Measurements from ENCODE around the gene ADCY2. TPM values are rescaled to one million over a fixed set of nuclear protein-coding genes. Genes with fewer than 3 reads are reported as not detected.

Gene ADCY2
- total RNA-seq, 2 experiments from 2014 or later: not detected

DNA sequence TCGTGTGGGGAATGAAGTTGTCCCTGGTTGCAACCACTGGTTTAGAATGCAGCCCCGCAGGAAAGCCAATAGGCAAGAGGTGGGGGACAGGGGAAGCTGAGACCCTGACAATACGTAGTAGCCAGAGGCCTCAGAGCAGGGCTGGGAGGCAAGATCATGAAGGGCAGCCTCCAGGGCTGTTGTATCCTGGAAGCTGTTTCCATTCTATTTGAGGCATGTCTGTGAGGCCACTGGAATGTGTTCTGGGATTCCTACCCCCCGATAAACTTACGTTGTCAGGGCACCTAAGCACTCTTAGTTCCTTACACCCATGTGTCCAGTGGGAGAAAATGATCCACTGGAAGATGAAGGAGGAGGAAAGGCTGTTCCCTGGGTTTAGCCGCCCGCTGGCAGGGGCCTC, 277.7 kb downstream of the ADCY2 start:
- Histone ChIP-seq H3K4me1 (ENCODE audit: insufficient read depth, low read length, poor library complexity, severe bottlenecking) (no peaks in the 10 kb centered on the region), H3K9me2 (ENCODE audit: insufficient read depth, low read length) (no peaks in the 10 kb centered on the region), H4K20me1 (ENCODE audit: insufficient read depth, low read length) (no peaks in the 10 kb centered on the region), H3K4me3 (ENCODE audit: low read depth, low read length, poor library complexity, severe bottlenecking) (no peak overlapping the region), H3K4me2 (ENCODE audit: low read length) (no peak overlapping the region), H3K79me2 (ENCODE audit: insufficient read depth, low read depth, low read length) (no peaks in the 10 kb centered on the region), H3K9me3 (ENCODE audit: low read length) (no peaks in the 10 kb centered on the region), H3K36me3 (ENCODE audit: insufficient read depth, low read length) (no peaks in the 10 kb centered on the region), H2AFZ (ENCODE audit: low read length) (no peak overlapping the region), H3K27ac (ENCODE audit: low read depth, low read length, poor library complexity, severe bottlenecking) (no peak overlapping the region)
- TF ChIP-seq, protein P1, sequence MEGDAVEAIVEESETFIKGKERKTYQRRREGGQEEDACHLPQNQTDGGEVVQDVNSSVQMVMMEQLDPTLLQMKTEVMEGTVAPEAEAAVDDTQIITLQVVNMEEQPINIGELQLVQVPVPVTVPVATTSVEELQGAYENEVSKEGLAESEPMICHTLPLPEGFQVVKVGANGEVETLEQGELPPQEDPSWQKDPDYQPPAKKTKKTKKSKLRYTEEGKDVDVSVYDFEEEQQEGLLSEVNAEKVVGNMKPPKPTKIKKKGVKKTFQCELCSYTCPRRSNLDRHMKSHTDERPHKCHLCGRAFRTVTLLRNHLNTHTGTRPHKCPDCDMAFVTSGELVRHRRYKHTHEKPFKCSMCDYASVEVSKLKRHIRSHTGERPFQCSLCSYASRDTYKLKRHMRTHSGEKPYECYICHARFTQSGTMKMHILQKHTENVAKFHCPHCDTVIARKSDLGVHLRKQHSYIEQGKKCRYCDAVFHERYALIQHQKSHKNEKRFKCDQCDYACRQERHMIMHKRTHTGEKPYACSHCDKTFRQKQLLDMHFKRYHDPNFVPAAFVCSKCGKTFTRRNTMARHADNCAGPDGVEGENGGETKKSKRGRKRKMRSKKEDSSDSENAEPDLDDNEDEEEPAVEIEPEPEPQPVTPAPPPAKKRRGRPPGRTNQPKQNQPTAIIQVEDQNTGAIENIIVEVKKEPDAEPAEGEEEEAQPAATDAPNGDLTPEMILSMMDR (conservative IDR thresholded peaks at IDR 0.05; ENCODE audit: low read length): no peak
- TF ChIP-seq EZH2phosphoT487 (IDR thresholded peaks at IDR 0.05; ENCODE audit: borderline replicate concordance, low read depth, low read length): no peak
- CTCF ChIA-PET (ENCODE audit: unreplicated experiment): no interaction called here
- no TSS peak for BruUV-seq (replicated peaks)
- POLR2A ChIA-PET: no interaction called here
- intact Hi-C loops (cut with micrococcal nuclease; ENCODE audit: unreplicated experiment): no loop called here
- DNase-seq (ENCODE audit: low spot score): no peak

DNA sequence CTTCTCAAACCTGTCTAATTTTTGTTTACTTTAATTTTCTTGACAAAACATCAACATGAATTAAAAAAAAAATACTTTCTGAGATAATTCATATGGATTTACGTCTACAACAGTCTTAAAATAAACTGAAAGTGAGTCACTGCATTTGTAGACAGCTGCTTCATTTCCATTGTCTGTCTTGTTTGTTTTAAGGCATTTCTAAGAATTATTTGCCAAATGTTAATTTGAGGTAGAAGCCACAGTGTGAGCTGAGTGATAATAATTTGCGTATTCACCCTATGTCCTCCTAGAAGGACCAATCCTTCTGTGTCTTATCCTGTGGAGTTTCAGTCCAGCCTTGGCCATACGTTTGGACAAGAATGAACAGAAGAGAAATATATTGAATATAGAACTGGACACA, 280.5 kb downstream of the ADCY2 start:
- BruUV-seq (replicated peaks): no TSS peak
- no peaks in the 10 kb centered on the region for H4K20me1 ChIP-seq (ENCODE audit: insufficient read depth, low read length)
- no peak for DNase-seq (ENCODE audit: low spot score)
- ChIA-PET POLR2A (interaction anchor here (0.5 kb wide), 1 partner anchor 54 kb away, joined by 5 read pairs; no protein-coding TSS in a partner anchor), CTCF (ENCODE audit: unreplicated experiment) (no interaction called here)
- intact Hi-C loops (cut with micrococcal nuclease; ENCODE audit: unreplicated experiment): no loop called here
- no peaks in the 10 kb centered on the region for H3K9me2 ChIP-seq (ENCODE audit: insufficient read depth, low read length)
- H3K9me3 ChIP-seq (ENCODE audit: low read length): no peaks in the 10 kb centered on the region
- TF ChIP-seq, protein P1 (conservative IDR thresholded peaks at IDR 0.05; ENCODE audit: low read length): no peak
- TF ChIP-seq EZH2phosphoT487 (IDR thresholded peaks at IDR 0.05; ENCODE audit: borderline replicate concordance, low read depth, low read length): no peak
- no peaks in the 10 kb centered on the region for H3K36me3 ChIP-seq (ENCODE audit: insufficient read depth, low read length)
- no peak overlapping the region for H3K4me2 ChIP-seq (ENCODE audit: low read length)
- no peak overlapping the region for H2AFZ ChIP-seq (ENCODE audit: low read length)
- no peaks in the 10 kb centered on the region for H3K79me2 ChIP-seq (ENCODE audit: insufficient read depth, low read depth, low read length)
- no peak overlapping the region for H3K27ac ChIP-seq (ENCODE audit: low read depth, low read length, poor library complexity, severe bottlenecking)
- H3K4me3 ChIP-seq (ENCODE audit: low read depth, low read length, poor library complexity, severe bottlenecking): no peak overlapping the region
- no peaks in the 10 kb centered on the region for H3K4me1 ChIP-seq (ENCODE audit: insufficient read depth, low read length, poor library complexity, severe bottlenecking)

DNA sequence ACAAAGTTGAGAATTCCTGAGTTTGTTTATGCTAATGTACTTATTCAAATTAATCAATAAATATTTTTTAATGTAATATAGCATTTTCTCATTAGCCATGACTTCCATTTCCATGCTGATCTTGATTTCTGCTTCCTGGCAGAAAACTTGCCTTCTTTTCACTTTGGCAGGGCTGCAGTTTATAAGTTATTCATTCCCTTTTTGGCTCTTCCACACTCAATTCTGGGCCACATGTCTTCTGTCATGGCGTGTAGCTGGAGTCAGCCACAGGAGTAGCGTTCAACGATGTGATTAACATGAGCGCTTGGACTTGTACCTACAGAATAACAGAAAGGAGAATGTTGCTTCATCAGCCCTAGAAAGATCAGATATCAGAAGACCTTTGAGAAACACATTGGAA, 282.1 kb downstream of the ADCY2 start:
- no peak overlapping the region for H3K4me2 ChIP-seq (ENCODE audit: low read length)
- H2AFZ ChIP-seq (ENCODE audit: low read length): no peak overlapping the region
- DNase-seq (ENCODE audit: low spot score): no peak
- no peaks in the 10 kb centered on the region for H3K36me3 ChIP-seq (ENCODE audit: insufficient read depth, low read length)
- no peak overlapping the region for H3K4me3 ChIP-seq (ENCODE audit: low read depth, low read length, poor library complexity, severe bottlenecking)
- TF ChIP-seq, protein P1 (conservative IDR thresholded peaks at IDR 0.05; ENCODE audit: low read length): no peak
- no peak for TF ChIP-seq EZH2phosphoT487 (IDR thresholded peaks at IDR 0.05; ENCODE audit: borderline replicate concordance, low read depth, low read length)
- no peaks in the 10 kb centered on the region for H3K79me2 ChIP-seq (ENCODE audit: insufficient read depth, low read depth, low read length)
- ChIA-PET POLR2A (interaction anchor here (0.6 kb wide), 1 partner anchor 35 kb away, joined by 3 read pairs; no protein-coding TSS in a partner anchor), CTCF (ENCODE audit: unreplicated experiment) (no interaction called here)
- intact Hi-C loops (cut with micrococcal nuclease; ENCODE audit: unreplicated experiment): no loop called here
- H3K9me3 ChIP-seq (ENCODE audit: low read length): no peaks in the 10 kb centered on the region
- no peak overlapping the region for H3K27ac ChIP-seq (ENCODE audit: low read depth, low read length, poor library complexity, severe bottlenecking)
- no TSS peak for BruUV-seq (replicated peaks)
- H4K20me1 ChIP-seq (ENCODE audit: insufficient read depth, low read length): no peaks in the 10 kb centered on the region
- no peaks in the 10 kb centered on the region for H3K9me2 ChIP-seq (ENCODE audit: insufficient read depth, low read length)
- no peaks in the 10 kb centered on the region for H3K4me1 ChIP-seq (ENCODE audit: insufficient read depth, low read length, poor library complexity, severe bottlenecking)

Data from OCI-LY7 (cell line).